GM23338 (cell line): ENCODE measurements around the gene DPH7. TPM values are rescaled to one million over a fixed set of nuclear protein-coding genes. Genes with fewer than 3 reads are reported as not detected.

Experiments used
- ATAC-seq: fragments of 200-7000 bp; cut with Tn5 transposase; 3 replicates; pipeline ENCODE4 v1.9.1; 2020
- DNase-seq: peaks from one replicate; pipeline ENCODE4 v3.0.0-alpha.2; 2015; ENCODE audit warnings: low spot score
- H2AFZ ChIP-seq: fragments of 200-600 bp; sonication (generic); 2 replicates; pipeline ENCODE4 v1.8.0; 2016; ENCODE audit warnings: antibody characterized with exemption, mild to moderate bottlenecking, moderate library complexity
- H3F3A ChIP-seq: fragments of 200-600 bp; sonication (generic); replicated peaks from 2 replicates; pipeline ENCODE4 v1.8.0; 2017; ENCODE audit warnings: antibody characterized with exemption, mixed run types, low read depth
- H3K27ac ChIP-seq: fragments of 200-600 bp; sonication (generic); 2 replicates; pipeline ENCODE4 v1.6.1; 2016; ENCODE audit warnings: low read depth
- H3K27me3 ChIP-seq: fragments of 200-600 bp; sonication (generic); 2 replicates; pipeline ENCODE4 v1.8.0; 2016; ENCODE audit warnings: mild to moderate bottlenecking, mixed run types, moderate library complexity; ENCODE audit not compliant: insufficient read depth
- H3K36me3 ChIP-seq: fragments of 200-600 bp; sonication (generic); 2 replicates; pipeline ENCODE4 v1.8.0; 2016; ENCODE audit warnings: mild to moderate bottlenecking; ENCODE audit not compliant: insufficient read depth
- H3K4me1 ChIP-seq: fragments of 200-600 bp; sonication (generic); 2 replicates; pipeline ENCODE4 v1.8.0; 2016; ENCODE audit warnings: mild to moderate bottlenecking, moderate library complexity; ENCODE audit not compliant: insufficient read depth
- H3K4me2 ChIP-seq: fragments of 200-600 bp; sonication (generic); 2 replicates; pipeline ENCODE4 v1.7.1; 2017; ENCODE audit warnings: mixed run types
- H3K4me3 ChIP-seq: fragments of 200-600 bp; sonication (generic); 2 replicates; pipeline ENCODE4 v1.6.1; 2016; ENCODE audit warnings: mixed run types
- H3K79me2 ChIP-seq: fragments of 200-600 bp; sonication (generic); replicated peaks from 2 replicates; pipeline ENCODE4 v1.8.0; 2017; ENCODE audit warnings: mild to moderate bottlenecking; ENCODE audit not compliant: insufficient read depth
- H3K9me2 ChIP-seq: fragments of 200-600 bp; sonication (generic); 2 replicates; pipeline ENCODE4 v1.8.0; 2017; ENCODE audit not compliant: insufficient read depth
- H4K20me1 ChIP-seq: fragments of 200-600 bp; sonication (generic); replicated peaks from 2 replicates; pipeline ENCODE4 v1.8.0; 2017; ENCODE audit warnings: mild to moderate bottlenecking; ENCODE audit not compliant: insufficient read depth
- H3K27ac Mint-ChIP-seq: 2 replicates; pipeline ENCODE4 v1.8.0; 2020; ENCODE audit warnings: inconsistent platforms, mild to moderate bottlenecking, moderate library complexity, mixed read lengths
- H3K27me3 Mint-ChIP-seq: 3 replicates; pipeline ENCODE4 v1.8.0; 2022; ENCODE audit warnings: low read depth, mild to moderate bottlenecking, moderate library complexity, mixed read lengths, inconsistent platforms; ENCODE audit not compliant: insufficient read depth, poor library complexity
- H3K36me3 Mint-ChIP-seq: 3 replicates; pipeline ENCODE4 v1.8.0; 2021; ENCODE audit warnings: low read depth, mild to moderate bottlenecking, inconsistent platforms, moderate library complexity, mixed read lengths
- H3K4me1 Mint-ChIP-seq: 3 replicates; pipeline ENCODE4 v1.8.0; 2020; ENCODE audit warnings: mild to moderate bottlenecking, inconsistent platforms, mixed read lengths
- H3K4me3 Mint-ChIP-seq: 3 replicates; pipeline ENCODE4 v1.8.0; 2021; ENCODE audit warnings: moderate library complexity, mild to moderate bottlenecking, inconsistent platforms, mixed read lengths
- H3K9me3 Mint-ChIP-seq: 3 replicates; pipeline ENCODE4 v1.8.0; 2020; ENCODE audit warnings: moderate library complexity, mild to moderate bottlenecking, inconsistent platforms, mixed read lengths
- POLR2AphosphoS5 ChIP-seq: IDR thresholded peaks from 2 replicates; pipeline ENCODE4 v1.6.1; 2016; ENCODE audit warnings: antibody characterized with exemption, low read depth
- polyA plus RNA-seq: library from polyadenylated mRNA; unstranded; fragments of >200 nt; fragmentation: Nextera tagmentation; extraction: Ambion mirVana; gene quantifications from 2 replicates; pipeline ENCODE4 v1.2.1, GENCODE V29; 2016
- total RNA-seq: library from RNA; depleted of rRNA; stranded (reverse); fragments of >200 nt; shearing (Covaris generic); gene quantifications from 2 replicates; pipeline ENCODE4 v1.2.3, GENCODE V29; 2014
- TF ChIP-seq, protein P1 (sequence below), 2 experiments: fragments of 200-600 bp in 1 of 2; sonication (generic) in 1 of 2; conservative IDR thresholded peaks; 2 replicates each; pipeline versions ENCODE4 v1.5.1 to v1.6.1; 2016 to 2017; ENCODE audit warnings: antibody characterized with exemption in 2 of 2, low read depth in 2 of 2, mild to moderate bottlenecking in 2 of 2, moderate library complexity in 1 of 2
- TF ChIP-seq, protein P2 (sequence below): fragments of 250-450 bp; sonication (Bioruptor Pico); IDR thresholded peaks from 2 replicates; pipeline ENCODE4 v1.5.0; 2020; ENCODE audit warnings: mild to moderate bottlenecking, moderate library complexity

DPH7 gene
- total and polyA plus RNA-seq, 2 experiments from 2014 or later, result 44.5 to 68.8 TPM

DNA sequence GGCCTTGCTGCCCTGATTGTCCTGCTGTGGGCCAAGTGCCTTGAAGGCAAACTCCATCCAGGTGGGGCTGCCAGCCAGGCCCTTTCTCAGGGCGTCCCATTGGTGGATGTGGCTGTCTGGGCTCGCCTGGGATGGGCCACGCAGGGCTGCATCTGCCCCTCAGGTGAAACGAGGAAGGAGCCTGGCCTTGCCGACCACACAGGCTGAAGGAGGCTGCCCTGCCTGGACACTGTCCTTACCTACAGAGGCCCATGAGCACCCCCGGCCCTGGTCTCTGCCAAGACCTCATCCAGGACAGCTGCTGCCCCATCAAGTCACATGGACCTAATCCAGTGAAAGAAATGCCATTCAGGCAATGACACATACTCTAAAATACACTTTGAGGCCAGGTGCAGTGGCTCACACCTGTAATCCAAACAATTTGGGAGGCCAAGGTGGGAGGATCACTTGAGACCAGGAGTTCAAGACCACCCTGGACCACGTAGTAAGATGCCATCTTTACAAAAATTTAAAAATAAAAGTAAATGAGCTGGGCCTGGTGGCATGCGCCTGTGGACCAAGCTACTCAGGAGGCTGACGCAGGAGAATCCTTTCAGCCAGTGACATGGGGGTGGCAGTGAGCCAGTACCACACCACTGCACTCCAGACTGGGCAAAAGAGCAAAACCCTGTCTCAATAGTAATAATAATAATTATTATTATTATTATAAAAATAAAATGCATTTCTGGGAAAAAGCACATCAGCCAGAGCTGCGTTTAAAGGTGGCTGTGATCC, 62.4 kb downstream of the DPH7 start:
- DNase-seq (peak; percentile 46), ATAC-seq (peak; percentile 78; the same call in 2 of the 3 replicates)
- H4K20me1 ChIP-seq, result no peaks in the 10 kb centered on the region
- no peak for TF ChIP-seq POLR2AphosphoS5
- TF ChIP-seq, protein P1, sequence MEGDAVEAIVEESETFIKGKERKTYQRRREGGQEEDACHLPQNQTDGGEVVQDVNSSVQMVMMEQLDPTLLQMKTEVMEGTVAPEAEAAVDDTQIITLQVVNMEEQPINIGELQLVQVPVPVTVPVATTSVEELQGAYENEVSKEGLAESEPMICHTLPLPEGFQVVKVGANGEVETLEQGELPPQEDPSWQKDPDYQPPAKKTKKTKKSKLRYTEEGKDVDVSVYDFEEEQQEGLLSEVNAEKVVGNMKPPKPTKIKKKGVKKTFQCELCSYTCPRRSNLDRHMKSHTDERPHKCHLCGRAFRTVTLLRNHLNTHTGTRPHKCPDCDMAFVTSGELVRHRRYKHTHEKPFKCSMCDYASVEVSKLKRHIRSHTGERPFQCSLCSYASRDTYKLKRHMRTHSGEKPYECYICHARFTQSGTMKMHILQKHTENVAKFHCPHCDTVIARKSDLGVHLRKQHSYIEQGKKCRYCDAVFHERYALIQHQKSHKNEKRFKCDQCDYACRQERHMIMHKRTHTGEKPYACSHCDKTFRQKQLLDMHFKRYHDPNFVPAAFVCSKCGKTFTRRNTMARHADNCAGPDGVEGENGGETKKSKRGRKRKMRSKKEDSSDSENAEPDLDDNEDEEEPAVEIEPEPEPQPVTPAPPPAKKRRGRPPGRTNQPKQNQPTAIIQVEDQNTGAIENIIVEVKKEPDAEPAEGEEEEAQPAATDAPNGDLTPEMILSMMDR (conservative IDR thresholded peaks at IDR 0.05; ENCODE audit: low read depth in 2 of 2), result no peak
- TF ChIP-seq, protein P2, sequence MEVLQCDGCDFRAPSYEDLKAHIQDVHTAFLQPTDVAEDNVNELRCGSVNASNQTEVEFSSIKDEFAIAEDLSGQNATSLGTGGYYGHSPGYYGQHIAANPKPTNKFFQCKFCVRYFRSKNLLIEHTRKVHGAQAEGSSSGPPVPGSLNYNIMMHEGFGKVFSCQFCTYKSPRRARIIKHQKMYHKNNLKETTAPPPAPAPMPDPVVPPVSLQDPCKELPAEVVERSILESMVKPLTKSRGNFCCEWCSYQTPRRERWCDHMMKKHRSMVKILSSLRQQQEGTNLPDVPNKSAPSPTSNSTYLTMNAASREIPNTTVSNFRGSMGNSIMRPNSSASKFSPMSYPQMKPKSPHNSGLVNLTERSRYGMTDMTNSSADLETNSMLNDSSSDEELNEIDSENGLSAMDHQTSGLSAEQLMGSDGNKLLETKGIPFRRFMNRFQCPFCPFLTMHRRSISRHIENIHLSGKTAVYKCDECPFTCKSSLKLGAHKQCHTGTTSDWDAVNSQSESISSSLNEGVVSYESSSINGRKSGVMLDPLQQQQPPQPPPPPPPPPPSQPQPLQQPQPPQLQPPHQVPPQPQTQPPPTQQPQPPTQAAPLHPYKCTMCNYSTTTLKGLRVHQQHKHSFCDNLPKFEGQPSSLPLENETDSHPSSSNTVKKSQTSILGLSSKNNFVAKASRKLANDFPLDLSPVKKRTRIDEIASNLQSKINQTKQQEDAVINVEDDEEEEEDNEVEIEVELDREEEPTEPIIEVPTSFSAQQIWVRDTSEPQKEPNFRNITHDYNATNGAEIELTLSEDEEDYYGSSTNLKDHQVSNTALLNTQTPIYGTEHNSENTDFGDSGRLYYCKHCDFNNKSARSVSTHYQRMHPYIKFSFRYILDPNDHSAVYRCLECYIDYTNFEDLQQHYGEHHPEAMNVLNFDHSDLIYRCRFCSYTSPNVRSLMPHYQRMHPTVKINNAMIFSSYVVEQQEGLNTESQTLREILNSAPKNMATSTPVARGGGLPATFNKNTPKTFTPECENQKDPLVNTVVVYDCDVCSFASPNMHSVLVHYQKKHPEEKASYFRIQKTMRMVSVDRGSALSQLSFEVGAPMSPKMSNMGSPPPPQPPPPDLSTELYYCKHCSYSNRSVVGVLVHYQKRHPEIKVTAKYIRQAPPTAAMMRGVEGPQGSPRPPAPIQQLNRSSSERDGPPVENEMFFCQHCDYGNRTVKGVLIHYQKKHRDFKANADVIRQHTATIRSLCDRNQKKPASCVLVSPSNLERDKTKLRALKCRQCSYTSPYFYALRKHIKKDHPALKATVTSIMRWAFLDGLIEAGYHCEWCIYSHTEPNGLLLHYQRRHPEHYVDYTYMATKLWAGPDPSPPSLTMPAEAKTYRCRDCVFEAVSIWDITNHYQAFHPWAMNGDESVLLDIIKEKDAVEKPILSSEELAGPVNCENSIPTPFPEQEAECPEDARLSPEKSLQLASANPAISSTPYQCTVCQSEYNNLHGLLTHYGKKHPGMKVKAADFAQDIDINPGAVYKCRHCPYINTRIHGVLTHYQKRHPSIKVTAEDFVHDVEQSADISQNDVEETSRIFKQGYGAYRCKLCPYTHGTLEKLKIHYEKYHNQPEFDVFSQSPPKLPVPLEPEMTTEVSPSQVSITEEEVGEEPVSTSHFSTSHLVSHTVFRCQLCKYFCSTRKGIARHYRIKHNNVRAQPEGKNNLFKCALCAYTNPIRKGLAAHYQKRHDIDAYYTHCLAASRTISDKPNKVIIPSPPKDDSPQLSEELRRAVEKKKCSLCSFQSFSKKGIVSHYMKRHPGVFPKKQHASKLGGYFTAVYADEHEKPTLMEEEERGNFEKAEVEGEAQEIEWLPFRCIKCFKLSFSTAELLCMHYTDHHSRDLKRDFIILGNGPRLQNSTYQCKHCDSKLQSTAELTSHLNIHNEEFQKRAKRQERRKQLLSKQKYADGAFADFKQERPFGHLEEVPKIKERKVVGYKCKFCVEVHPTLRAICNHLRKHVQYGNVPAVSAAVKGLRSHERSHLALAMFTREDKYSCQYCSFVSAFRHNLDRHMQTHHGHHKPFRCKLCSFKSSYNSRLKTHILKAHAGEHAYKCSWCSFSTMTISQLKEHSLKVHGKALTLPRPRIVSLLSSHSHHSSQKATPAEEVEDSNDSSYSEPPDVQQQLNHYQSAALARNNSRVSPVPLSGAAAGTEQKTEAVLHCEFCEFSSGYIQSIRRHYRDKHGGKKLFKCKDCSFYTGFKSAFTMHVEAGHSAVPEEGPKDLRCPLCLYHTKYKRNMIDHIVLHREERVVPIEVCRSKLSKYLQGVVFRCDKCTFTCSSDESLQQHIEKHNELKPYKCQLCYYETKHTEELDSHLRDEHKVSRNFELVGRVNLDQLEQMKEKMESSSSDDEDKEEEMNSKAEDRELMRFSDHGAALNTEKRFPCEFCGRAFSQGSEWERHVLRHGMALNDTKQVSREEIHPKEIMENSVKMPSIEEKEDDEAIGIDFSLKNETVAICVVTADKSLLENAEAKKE (CRISPR knock-in tag), result no peak
- Mint-ChIP-seq H3K27me3 (peaks cover 11% of the 10 kb centered on the region), H3K27ac (no peak overlapping the region), H3K9me3 (peaks cover 13% of the 10 kb centered on the region), H3K36me3 (peaks cover 15% of the 10 kb centered on the region; the same call in 2 of the 3 replicates), H3K4me1 (peaks cover 2% of the 10 kb centered on the region; the same call in 1 of the 3 replicates), H3K4me3 (no peak overlapping the region)
- H3K27ac ChIP-seq, result no peak overlapping the region
- H3K4me1 ChIP-seq, result no peaks in the 10 kb centered on the region
- H3K36me3 ChIP-seq, result no peaks in the 10 kb centered on the region
- H2AFZ ChIP-seq, result no peak overlapping the region
- H3F3A ChIP-seq, result no peaks in the 10 kb centered on the region
- H3K4me2 ChIP-seq, result no peak overlapping the region
- no peaks in the 10 kb centered on the region for H3K79me2 ChIP-seq
- H3K4me3 ChIP-seq, result no peak overlapping the region
- no peaks in the 10 kb centered on the region for H3K27me3 ChIP-seq
- no peaks in the 10 kb centered on the region for H3K9me2 ChIP-seq
